DMS53 (cell line): Measurements from ENCODE around the gene NHSL1.

Experiments
- DNase-seq: peaks from one replicate; lab custom pipeline; 2025; lab: John Stamatoyannopoulos, UW

NHSL1 gene, protein sequence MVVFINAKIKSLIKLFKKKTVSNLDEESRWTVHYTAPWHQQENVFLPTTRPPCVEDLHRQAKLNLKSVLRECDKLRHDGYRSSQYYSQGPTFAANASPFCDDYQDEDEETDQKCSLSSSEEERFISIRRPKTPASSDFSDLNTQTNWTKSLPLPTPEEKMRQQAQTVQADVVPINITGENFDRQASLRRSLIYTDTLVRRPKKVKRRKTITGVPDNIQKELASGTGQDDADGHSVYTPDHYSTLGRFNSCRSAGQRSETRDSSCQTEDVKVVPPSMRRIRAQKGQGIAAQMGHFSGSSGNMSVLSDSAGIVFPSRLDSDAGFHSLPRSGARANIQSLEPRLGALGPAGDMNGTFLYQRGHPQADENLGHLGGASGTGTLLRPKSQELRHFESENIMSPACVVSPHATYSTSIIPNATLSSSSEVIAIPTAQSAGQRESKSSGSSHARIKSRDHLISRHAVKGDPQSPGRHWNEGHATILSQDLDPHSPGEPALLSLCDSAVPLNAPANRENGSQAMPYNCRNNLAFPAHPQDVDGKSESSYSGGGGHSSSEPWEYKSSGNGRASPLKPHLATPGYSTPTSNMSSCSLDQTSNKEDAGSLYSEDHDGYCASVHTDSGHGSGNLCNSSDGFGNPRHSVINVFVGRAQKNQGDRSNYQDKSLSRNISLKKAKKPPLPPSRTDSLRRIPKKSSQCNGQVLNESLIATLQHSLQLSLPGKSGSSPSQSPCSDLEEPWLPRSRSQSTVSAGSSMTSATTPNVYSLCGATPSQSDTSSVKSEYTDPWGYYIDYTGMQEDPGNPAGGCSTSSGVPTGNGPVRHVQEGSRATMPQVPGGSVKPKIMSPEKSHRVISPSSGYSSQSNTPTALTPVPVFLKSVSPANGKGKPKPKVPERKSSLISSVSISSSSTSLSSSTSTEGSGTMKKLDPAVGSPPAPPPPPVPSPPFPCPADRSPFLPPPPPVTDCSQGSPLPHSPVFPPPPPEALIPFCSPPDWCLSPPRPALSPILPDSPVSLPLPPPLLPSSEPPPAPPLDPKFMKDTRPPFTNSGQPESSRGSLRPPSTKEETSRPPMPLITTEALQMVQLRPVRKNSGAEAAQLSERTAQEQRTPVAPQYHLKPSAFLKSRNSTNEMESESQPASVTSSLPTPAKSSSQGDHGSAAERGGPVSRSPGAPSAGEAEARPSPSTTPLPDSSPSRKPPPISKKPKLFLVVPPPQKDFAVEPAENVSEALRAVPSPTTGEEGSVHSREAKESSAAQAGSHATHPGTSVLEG (N-terminal part only)

DNA sequence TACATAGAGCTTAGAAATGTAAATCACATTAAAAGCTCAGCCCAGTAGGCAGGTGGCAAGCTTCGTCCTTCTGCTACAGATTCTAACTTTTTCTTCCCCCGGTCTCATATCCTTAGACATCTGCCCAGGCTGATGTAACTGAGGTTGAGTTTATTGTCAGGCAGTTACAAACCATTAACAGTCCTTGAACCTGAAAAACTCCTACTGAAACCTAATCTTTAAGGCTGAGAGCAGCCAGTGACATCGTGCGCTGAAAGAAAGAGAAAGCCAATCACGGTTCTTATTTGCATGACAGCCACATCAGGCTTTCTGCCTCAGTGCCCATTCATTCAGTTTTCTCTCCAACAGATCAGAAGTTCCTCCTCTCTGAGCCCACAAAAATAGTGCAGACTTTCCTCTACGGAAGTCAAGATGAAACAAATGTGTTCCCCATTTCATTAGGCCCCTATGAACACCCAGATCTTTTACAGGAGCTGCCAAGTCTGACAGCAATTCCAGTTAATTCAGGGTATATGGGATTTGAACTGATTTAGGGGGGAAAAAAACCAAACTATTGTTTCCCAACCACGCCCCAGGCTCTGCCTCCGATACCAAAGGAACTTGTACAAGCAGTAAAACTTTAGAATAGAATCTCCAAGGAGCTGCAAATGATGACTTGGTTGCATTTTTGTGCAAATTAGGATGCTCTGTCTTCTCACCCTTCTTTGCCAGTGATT, at the start of gene NHSL1:
Gene NHSL1, minus strand, starts transcription at position 192 of the 716 bp plus-strand sequence. CDS start 204 bp downstream, outside the sequence.
- peak; percentile 81 for DNase-seq

- DNase-seq, result no peak
Measured at GRCh38 chr6:138546733-138547185, 47.5 kb upstream of the NHSL1 start.

GRCh38 chr6:138545621-138545980, 46.3 kb upstream of the NHSL1 start:
- no peak for DNase-seq

DNA sequence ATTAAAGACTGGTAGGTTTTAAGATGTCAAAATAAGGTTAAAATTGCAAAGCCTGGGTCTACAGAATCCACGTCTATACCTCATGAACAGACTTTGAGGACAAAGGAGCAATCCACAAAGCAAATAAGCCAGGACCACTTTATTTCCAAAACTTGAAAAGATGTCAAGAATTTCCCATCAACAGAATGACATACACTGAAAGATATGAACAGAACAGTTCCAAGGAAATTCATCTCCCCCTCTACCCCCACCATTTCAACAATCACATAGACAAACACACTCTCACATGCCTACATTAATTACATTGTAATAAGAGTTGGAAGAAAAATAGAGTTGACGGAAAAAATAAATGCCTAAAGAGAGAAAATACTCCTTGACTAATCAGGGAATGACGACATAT, 45.2 kb upstream of the NHSL1 start:
- no peak for DNase-seq

DNA sequence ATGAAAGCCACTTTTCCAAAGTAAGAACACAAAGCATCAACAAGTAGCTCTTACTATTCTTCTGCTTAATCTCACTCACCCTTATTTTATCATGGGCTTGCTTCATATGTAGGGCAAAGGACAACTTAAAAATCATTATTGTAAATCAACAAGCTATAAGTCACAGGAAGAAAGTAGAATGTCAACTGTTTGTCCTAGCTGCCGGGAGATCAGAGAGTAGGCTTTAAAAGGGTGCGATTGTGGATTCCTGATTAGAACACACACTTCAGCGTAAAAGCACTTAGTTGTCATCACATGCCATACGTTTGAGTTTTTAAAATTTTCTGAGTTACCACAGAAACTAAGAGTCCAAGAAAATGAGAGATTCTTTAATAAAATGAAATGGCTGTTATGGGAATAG, 44.4 kb upstream of the NHSL1 start:
- DNase-seq, result no peak

DNA sequence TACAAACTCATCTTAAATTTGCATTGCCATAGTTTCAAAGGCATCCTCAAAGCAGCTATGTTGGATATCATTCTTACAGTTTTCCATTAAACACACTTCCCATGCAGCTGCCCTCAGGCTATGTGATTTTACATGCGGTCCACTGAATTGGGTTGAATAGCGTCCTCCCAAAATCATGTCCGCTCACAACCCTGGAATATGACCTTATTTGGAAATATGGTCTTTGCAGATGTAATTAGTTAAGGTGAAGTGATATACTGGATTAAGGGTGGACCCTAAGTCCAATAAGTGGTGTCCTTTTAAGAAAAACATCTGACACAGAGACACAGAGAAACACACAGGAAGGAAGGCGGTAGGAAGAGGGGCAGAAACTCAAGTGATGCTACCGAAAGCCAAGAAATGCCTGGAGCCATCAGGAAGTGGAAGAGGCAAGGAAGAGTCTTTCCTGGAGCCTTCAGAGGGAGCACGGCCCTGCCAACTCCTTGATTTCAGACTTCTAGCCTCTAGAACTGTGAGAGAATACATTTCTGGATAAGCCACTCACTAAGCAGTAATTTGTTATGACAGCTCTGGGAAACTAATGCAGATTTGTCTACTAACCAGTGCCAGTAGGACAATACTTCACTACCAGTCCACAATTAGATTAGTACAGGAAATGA, 42.7 kb upstream of the NHSL1 start:
- no peak for DNase-seq

- DNase-seq, result no peak
Measured at GRCh38 chr6:138540468-138540867, 41.2 kb upstream of the NHSL1 start.

- no peak for DNase-seq
Measured at GRCh38 chr6:138539876-138540275, 40.6 kb upstream of the NHSL1 start.

DNA sequence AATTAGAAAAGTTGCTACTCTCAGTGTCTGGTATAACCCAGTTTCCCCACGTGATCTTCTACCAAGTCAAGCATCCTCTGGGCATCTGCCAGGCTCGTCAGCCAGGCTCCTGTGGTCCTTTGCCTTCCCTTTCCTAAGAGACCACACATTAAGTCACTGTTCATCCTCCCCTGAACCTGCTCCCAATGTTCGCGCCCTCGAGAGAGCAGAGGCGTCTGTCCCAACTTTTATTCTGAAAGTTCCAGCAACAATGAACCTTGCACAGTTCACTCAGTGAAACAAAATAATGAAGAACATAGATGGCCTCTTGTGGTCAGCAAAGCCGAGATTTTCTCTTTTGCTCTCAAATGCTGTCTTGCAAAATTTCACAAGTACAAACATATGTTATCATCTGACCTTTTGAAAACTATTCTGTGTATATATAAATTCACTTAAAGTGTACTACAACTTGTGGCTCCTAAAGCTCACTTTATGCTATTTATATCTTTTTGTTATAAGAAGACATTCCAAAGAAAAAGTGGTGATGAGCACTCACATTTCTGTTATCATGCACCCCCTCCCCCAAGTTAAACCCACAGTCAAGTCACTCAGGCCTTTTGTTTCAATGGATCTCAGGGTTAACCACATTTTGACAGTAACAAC, 39.2 kb upstream of the NHSL1 start:
- no peak for DNase-seq

DNA sequence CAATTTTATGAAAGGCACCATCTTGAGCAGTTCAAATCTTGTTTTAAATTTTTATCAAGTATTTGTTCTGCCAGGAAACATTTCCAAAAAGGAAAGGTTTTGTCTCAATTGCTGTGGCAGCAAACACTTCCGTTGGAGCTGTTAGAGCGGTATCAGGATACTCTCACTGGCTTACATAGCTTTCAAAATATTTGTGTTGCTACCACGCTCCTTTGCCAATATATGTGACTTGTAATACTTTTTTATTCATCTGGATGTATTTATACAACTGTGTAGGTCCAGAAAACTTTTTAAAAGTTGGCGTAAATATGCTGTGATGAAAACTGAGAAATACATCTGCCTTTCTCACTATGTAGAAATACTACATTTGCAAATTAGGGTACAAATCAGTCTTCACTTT, 37.8 kb upstream of the NHSL1 start:
- no peak for DNase-seq

DNA sequence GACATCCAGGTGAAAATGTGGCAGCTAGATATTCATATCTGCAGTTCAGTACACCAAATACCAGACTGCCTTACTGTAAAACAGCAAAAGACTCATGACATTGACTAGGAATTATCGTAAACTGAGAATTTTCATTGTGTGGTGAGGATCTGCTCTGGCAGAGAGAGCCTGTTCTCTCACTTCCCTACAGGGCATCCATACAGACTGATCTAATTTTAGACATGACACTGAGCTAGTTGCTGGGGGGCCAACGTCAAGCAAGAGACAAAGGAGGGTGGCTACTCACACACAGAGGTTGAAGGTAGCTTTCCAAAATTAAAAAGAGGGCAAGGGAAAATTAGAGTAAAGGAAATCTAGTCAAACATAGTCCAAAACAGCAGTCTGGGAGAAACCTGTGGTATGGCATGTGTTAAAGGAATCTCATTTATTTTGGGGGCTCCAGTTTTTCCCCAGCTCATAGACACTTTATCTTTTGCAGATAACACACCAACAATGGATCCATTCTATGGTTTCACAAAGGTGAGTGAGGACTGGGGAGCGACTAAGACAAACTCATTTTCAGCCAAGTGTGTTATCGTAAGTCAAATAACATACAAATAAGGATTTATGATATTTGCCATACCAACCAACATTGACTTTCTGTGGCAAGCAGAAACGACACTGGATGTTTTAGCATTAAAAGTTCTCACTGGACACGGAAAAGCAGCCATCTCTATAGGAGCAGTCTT, 36.6 kb upstream of the NHSL1 start:
- no peak for DNase-seq

DNA sequence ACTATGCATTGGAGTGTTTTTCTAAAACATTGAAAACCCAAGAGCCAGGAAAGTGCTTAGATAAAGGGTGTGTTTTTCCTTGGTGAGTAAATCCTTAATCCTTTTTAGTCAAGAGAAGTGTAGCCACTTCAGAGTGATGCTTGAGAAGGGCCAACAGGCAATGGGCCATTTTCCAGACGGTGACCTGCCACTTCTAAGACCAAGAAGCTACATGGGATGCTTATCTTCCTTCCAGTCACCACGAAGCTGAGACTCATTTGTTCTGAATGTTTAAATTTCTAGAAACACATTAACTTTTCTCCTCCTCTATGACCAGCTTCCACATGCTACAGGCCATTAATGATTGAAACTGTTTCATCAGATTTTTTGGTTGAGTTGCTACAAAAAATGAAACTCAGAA, 34.4 kb upstream of the NHSL1 start:
- DNase-seq, result no peak

DNA sequence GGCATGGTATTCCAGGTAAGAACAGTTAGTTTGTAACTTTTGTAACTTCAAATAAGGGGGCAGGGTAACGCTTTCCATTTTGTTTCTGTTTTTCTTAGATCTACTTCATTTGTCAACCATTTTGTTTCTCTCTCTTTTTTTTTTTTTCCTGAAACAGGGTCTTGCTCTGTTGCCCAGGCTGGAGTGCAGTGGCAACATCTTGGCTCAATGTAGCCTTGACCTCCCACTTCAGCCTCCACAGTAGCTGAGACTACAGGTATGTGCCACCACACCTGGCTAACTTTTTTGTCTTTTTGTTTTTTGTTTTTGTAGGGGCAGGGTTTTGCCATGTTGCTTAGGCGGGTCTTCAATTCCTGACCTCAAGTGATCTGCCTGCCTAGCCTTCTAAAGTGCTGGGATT, 32.1 kb upstream of the NHSL1 start:
- DNase-seq, result no peak

DNA sequence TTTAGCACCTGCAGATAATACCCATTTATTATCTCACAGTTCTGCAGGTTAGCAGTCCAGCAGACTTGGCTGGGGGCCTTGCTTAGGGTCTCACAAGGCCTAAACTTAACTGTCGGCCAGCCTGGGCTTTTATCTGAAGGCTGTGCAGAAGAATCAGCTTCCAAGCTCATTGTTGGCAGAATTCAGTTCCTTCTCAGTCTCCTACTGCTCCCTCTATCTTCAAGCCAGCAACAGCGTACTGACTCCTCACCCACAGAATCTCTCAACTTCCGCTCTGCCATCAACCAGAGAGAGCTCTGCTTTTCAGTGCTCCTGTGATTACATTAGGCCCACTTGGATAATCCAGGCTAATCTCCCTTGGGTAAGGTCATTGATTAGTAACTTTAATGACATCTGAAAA, 30.2 kb upstream of the NHSL1 start:
- no peak for DNase-seq

DNA sequence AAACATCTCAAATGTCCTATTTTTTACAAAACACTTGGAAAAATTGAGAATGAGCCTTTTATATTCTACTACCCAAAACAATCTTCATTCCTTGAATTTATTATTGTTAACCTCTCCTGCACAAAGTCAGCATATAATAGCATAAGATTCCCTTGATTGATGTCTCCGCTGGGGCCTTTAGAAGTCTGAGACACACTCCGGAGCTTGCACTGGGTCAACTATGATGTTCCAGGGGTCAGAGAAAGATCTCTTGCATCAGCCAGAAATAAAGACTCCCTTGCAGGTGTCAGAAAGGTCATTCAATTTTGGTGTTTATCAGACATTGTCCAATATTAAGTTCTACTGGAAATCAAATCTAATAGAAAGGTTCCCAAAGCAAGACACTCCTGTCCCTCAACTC, 29.7 kb upstream of the NHSL1 start:
- DNase-seq, result no peak

DNA sequence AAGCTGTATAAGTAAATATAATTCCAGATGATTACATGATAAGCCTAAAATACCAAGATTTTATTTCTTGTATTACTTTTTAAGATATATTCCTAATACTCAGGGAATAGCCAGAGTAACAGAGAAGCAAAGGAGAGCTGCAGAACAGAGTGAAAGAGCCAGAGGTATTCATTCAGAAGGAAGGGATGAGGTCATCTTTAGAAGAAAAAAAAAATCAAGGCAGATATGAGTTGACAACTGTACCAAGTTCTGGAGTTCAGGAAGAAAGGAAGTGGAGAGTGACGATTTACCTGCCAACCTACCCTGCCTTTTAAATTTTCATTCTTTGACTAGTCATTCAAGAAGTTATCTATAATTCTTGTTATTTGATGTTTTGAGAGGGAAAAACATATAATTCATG, 28.8 kb upstream of the NHSL1 start:
- DNase-seq, result peak; percentile 5

GRCh38 chr6:138527411-138528088, 28.3 kb upstream of the NHSL1 start:
- DNase-seq, result no peak

DNA sequence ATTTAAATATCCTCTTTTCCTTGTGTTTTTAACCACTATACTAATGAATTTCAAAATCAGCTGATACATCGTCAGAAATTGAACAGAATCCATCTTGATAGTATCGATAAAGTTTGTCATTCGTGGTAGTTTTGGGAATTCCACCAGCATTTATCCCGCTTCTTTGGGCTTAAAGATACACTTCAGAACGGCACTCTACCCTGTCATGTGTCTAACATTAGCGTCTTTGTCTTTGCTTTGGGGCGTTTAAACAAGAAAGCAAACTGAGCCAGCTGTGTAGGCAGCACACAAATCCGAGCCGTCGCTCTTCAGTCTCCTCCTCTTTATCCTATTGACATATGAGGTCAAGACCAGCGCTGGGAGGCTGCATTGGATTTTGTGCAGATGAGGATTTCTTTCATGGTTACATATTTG, 27.5 kb upstream of the NHSL1 start:
- DNase-seq, result peak; percentile 52

DNA sequence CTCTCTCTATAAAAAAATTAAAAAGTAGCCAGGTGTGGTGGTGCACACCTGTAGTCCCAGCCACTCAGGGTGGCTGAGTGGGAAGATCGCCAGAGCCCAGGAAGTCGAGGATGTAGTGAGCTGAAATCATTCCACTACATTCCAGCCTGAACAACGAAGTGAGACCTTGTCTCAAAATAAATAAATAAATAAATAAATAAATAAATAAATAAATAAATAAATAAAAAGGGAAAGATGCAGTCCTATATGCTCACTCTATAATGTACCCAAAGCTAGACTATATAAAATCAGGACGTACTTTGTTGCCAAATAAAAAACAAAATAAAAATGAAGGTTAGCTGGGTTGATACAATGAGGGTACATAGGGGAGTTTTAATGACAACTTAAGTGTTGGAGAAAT, 26.1 kb upstream of the NHSL1 start:
- DNase-seq, result no peak
